AG09309 (cell line): ENCODE data around the gene PITPNM3.

ENCODE experiments used
- DNase-seq: peaks from one replicate; pipeline ENCODE4 v3.0.0-alpha.2; 2010; ENCODE audit warnings: low read depth
- H3K4me3 ChIP-seq: 2 replicates; pipeline ENCODE4 v1.5.1; 2011; ENCODE audit warnings: mild to moderate bottlenecking, low read depth, low read length, moderate library complexity; ENCODE audit not compliant: control insufficient read depth
- CTCF ChIP-seq: IDR thresholded peaks from 2 replicates; pipeline ENCODE4 v1.5.1; 2011; ENCODE audit warnings: mild to moderate bottlenecking, low read depth, low read length, inconsistent platforms; ENCODE audit not compliant: insufficient read depth, control insufficient read depth; ENCODE audit errors: missing control alignments

Gene PITPNM3

GRCh38 chr17:6468051-6468790 lies 88.1 kb downstream of the PITPNM3 start:
- no peak overlapping the region for H3K4me3 ChIP-seq
- TF ChIP-seq CTCF = no peak
- no peak for DNase-seq

DNA sequence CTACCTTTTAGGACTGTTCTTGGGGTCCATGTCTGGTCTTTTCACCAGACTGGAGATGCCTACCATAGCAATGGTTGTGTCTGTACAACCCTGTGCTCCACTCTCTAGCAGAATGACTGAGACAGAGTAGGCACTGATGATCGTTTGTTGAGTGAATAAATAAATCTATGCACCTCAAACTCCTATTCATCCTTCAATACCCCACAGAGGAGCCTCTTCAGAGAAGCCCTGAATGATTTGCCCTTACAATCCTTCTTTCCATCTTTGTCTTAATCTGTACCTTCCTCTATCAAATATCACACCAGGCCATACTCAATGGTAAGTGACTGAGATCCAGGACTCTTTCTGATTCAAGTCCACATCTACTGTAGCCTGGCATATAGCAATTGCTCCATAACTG lies 88.8 kb downstream of the PITPNM3 start:
- no peak for DNase-seq
- H3K4me3 ChIP-seq = no peak overlapping the region
- no peak for TF ChIP-seq CTCF

DNA sequence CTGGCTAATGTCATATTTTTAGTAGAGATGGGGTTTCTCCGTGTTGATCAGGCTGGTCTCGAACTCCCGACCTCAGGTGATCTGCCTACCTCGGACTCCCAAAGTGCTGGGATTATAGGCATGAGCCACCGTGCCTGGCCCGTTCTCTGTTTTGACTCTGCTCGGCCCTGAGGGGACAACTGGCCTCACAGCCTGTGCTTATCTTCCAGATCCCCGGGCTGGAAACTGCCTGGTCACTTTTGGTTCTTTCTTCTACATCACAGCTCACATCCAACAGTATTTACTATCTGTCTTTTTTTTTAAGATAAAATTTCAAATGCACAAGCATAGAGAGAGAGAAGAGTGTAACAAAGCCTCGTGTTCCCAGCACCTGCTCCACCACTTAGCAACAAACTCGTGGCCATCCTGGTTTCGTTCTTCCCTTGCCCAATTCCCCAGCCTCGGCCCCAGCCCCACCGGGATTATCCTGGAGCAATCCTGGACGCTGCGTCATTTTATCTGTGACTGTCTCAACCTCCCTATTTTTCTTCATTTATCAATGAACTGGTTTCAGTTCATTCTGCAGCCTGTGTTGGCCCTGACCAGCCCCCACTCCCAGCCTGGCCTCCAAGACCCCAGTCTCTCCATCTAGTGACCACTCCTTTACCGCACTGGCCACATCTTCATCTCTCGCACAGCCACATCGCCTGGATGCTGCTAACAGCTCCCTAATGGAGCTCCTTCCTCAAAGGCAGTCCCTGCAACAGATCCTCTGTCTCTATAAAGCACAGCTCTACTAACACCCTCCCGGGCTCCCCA lies 91.0 kb downstream of the PITPNM3 start:
- H3K4me3 ChIP-seq = no peak overlapping the region
- DNase-seq = no peak
- no peak for TF ChIP-seq CTCF

- no peak overlapping the region for H3K4me3 ChIP-seq
- DNase-seq = no peak
- no peak for TF ChIP-seq CTCF
These were observed 91.8 kb downstream of the PITPNM3 start for GRCh38 chr17:6464446-6465041.

GRCh38 chr17:6463616-6464445 lies 92.5 kb downstream of the PITPNM3 start:
- TF ChIP-seq CTCF = no peak
- DNase-seq = no peak
- no peak overlapping the region for H3K4me3 ChIP-seq

- H3K4me3 ChIP-seq = no peak overlapping the region
- DNase-seq = no peak
- TF ChIP-seq CTCF = no peak
These were observed 93.7 kb downstream of the PITPNM3 start for GRCh38 chr17:6462692-6463091.
